H1 (cell line): ENCODE data around the gene CRTAC1. TPM values are rescaled to one million over a fixed set of nuclear protein-coding genes. Genes with fewer than 3 reads are reported as not detected.

Experiments
- CTCF ChIA-PET: fragments of 300-600 bp; sonication (Branson Sonifier 250); formaldehyde crosslinking; loops from one replicate; lab custom pipeline; 2021; ENCODE audit not compliant: partially characterized antibody; lab: Charles Lee
- POLR2A ChIA-PET: fragments of 300-600 bp; sonication (Branson Sonifier 250); formaldehyde crosslinking; loops from one replicate; lab custom pipeline; 2021; ENCODE audit warnings: inconsistent platforms; ENCODE audit not compliant: partially characterized antibody; lab: Charles Lee
- DNase-seq, 2 experiments: peaks; one replicate each; pipeline versions ENCODE4 v3.0.0 to v3.0.0-alpha.2; 2010 to 2022; ENCODE audit warnings: low spot score in 2 of 2, low read depth in 1 of 2, mixed read lengths in 1 of 2
- FAIRE-seq: peaks from 2 replicates; lab custom pipeline; 2011; peaks lifted over from hg19 to GRCh38; lab: Jason Lieb, UNC
- H2AFZ ChIP-seq: 2 replicates; pipeline ENCODE4 v1.8.1; 2012; ENCODE audit warnings: low read length, inconsistent platforms
- H2AK5ac ChIP-seq: 2 replicates; pipeline ENCODE4 v1.6.1; 2013; ENCODE audit warnings: low read depth, low read length
- H2BK120ac ChIP-seq: replicated peaks from 2 replicates; pipeline ENCODE3; 2013; ENCODE audit warnings: low read depth, low read length, inconsistent platforms
- H2BK12ac ChIP-seq: 2 replicates; pipeline ENCODE4 v1.6.1; 2013; ENCODE audit warnings: low read depth, low read length
- H2BK15ac ChIP-seq: 2 replicates; pipeline ENCODE4 v1.6.1; 2013; ENCODE audit warnings: low read length
- H2BK20ac ChIP-seq: 2 replicates; pipeline ENCODE4 v1.6.1; 2013; ENCODE audit warnings: low read length
- H2BK5ac ChIP-seq: 2 replicates; pipeline ENCODE4 v1.6.1; 2013; ENCODE audit warnings: low read depth, low read length
- H3K14ac ChIP-seq: 2 replicates; pipeline ENCODE4 v1.6.1; 2013; ENCODE audit warnings: inconsistent platforms; ENCODE audit not compliant: insufficient read length
- H3K18ac ChIP-seq: 2 replicates; pipeline ENCODE4 v1.6.1; 2013; ENCODE audit warnings: low read length; ENCODE audit errors: extremely low read depth
- H3K23ac ChIP-seq: 2 replicates; pipeline ENCODE4 v1.6.1; 2013; ENCODE audit warnings: inconsistent platforms; ENCODE audit not compliant: insufficient read length
- H3K23me2 ChIP-seq: 2 replicates; pipeline ENCODE4 v1.6.1; 2013; ENCODE audit warnings: low read depth, low read length
- H3K27ac ChIP-seq: 2 replicates; pipeline ENCODE4 v1.6.1; 2011; ENCODE audit warnings: low read depth, low read length, inconsistent platforms
- H3K27me3 ChIP-seq, 4 experiments: replicated peaks in 1 of 4; 1 replicate in 1 of 4; 2 replicates in 3 of 4; pipeline versions ENCODE4 v1.6.1 to v1.8.1; 2011 to 2013; ENCODE audit warnings: low read length in 3 of 4, mild to moderate bottlenecking in 3 of 4, inconsistent platforms in 2 of 4, mixed read lengths in 2 of 4, moderate library complexity in 1 of 4; ENCODE audit not compliant: control insufficient read depth in 3 of 4, insufficient read depth in 3 of 4; ENCODE audit errors: extremely low read depth in 1 of 4
- H3K36me3 ChIP-seq, 4 experiments: 2 replicates each; pipeline versions ENCODE4 v1.6.1 to v1.8.1; 2011 to 2013; ENCODE audit warnings: mild to moderate bottlenecking in 4 of 4, low read length in 3 of 4, moderate library complexity in 2 of 4, control low read depth in 1 of 4, inconsistent platforms in 1 of 4; ENCODE audit not compliant: insufficient read depth in 4 of 4, control insufficient read depth in 2 of 4
- H3K4ac ChIP-seq: replicated peaks from 2 replicates; pipeline ENCODE3; 2013; ENCODE audit warnings: low read length, low read depth, mixed read lengths, inconsistent platforms; ENCODE audit not compliant: insufficient read length
- H3K4me1 ChIP-seq, 4 experiments: replicated peaks in 1 of 4; 1 replicate in 1 of 4; 2 replicates in 3 of 4; pipeline versions ENCODE4 v1.6.1 to v1.8.1; 2011 to 2013; ENCODE audit warnings: low read length in 3 of 4, inconsistent platforms in 2 of 4, mixed read lengths in 1 of 4; ENCODE audit not compliant: insufficient read depth in 4 of 4, control insufficient read depth in 3 of 4
- H3K4me2 ChIP-seq, 2 experiments: 2 replicates each; pipeline versions ENCODE4 v1.6.1 to v1.8.1; 2011 to 2013; ENCODE audit warnings: low read depth in 2 of 2, low read length in 2 of 2, control low read depth in 1 of 2, inconsistent platforms in 1 of 2, mild to moderate bottlenecking in 1 of 2; ENCODE audit not compliant: insufficient read depth in 1 of 2
- H3K4me3 ChIP-seq, 4 experiments: fragments of 200-600, 300-600 bp in 1 of 4; sonication (generic), shearing (Covaris generic), sonication (Bioruptor Twin) in 1 of 4; 2 replicates each; pipeline versions ENCODE4 v1.5.1 to v1.8.1; 2011 to 2016; ENCODE audit warnings: low read length in 4 of 4, low read depth in 3 of 4, control low read depth in 2 of 4, inconsistent platforms in 2 of 4, mild to moderate bottlenecking in 2 of 4, mixed read lengths in 1 of 4, moderate library complexity in 1 of 4; ENCODE audit not compliant: insufficient read depth in 2 of 4; ENCODE audit errors: extremely low read depth in 1 of 4
- H3K56ac ChIP-seq: replicated peaks from 2 replicates; pipeline ENCODE3; 2013; ENCODE audit warnings: low read depth, mild to moderate bottlenecking, mixed read lengths, low read length, inconsistent platforms; ENCODE audit not compliant: insufficient read length
- H3K79me1 ChIP-seq: 2 replicates; pipeline ENCODE4 v1.6.1; 2013; ENCODE audit warnings: low read depth, low read length, control low read depth
- H3K79me2 ChIP-seq, 2 experiments: 2 replicates each; pipeline versions ENCODE4 v1.6.1 to v1.8.1; 2012 to 2013; ENCODE audit warnings: low read length in 2 of 2, mild to moderate bottlenecking in 2 of 2, inconsistent platforms in 1 of 2; ENCODE audit not compliant: insufficient read depth in 2 of 2, control insufficient read depth in 1 of 2
- H3K9ac ChIP-seq, 4 experiments: replicated peaks in 1 of 4; 1 replicate in 1 of 4; 2 replicates in 3 of 4; pipeline versions ENCODE4 v1.6.1 to v1.8.1; 2011 to 2013; ENCODE audit warnings: low read depth in 3 of 4, low read length in 3 of 4, control low read depth in 2 of 4, mild to moderate bottlenecking in 2 of 4, moderate library complexity in 2 of 4, inconsistent platforms in 1 of 4; ENCODE audit errors: extremely low read depth in 1 of 4
- H3K9me3 ChIP-seq, 2 experiments: 2 replicates each; pipeline versions ENCODE4 v1.6.1 to v1.8.1; 2012 to 2013; ENCODE audit warnings: mild to moderate bottlenecking in 2 of 2, moderate library complexity in 2 of 2, control low read depth in 1 of 2, inconsistent platforms in 1 of 2, low read depth in 1 of 2, low read length in 1 of 2, mixed read lengths in 1 of 2; ENCODE audit not compliant: insufficient read depth in 2 of 2
- H4K20me1 ChIP-seq, 2 experiments: replicated peaks in 1 of 2; 2 replicates each; pipeline versions ENCODE3 to v1.8.1; 2011 to 2013; ENCODE audit warnings: inconsistent platforms in 2 of 2, low read length in 2 of 2, mild to moderate bottlenecking in 1 of 2; ENCODE audit not compliant: insufficient read depth in 2 of 2, control insufficient read depth in 1 of 2
- H4K5ac ChIP-seq: 2 replicates; pipeline ENCODE4 v1.6.1; 2013; ENCODE audit warnings: low read length, low read depth, mixed read lengths, inconsistent platforms; ENCODE audit not compliant: insufficient read length
- H4K8ac ChIP-seq: 2 replicates; pipeline ENCODE4 v1.8.0; 2013; ENCODE audit warnings: mild to moderate bottlenecking, moderate library complexity, low read length, inconsistent platforms; ENCODE audit not compliant: insufficient read depth; ENCODE audit errors: extremely low read depth
- H4K91ac ChIP-seq: replicated peaks from 2 replicates; pipeline ENCODE3; 2013; ENCODE audit warnings: low read length, mixed read lengths, inconsistent platforms; ENCODE audit not compliant: insufficient read length
- BACH1 ChIP-seq: IDR thresholded peaks from 2 replicates; pipeline ENCODE4 v1.6.1; 2012; ENCODE audit warnings: low read length, improper control_type of control experiment
- CHD2 ChIP-seq: IDR thresholded peaks from 2 replicates; pipeline ENCODE4 v1.6.1; 2012; ENCODE audit warnings: low read length, improper control_type of control experiment
- CTCF ChIP-seq, 3 experiments: IDR thresholded peaks; 1 replicate in 2 of 3; 2 replicates in 1 of 3; pipeline versions ENCODE4 v1.5.1 to v1.6.1; 2011; ENCODE audit warnings: low read length in 3 of 3, mild to moderate bottlenecking in 3 of 3, inconsistent platforms in 2 of 3, low read depth in 1 of 3, moderate library complexity in 1 of 3; ENCODE audit not compliant: insufficient read depth in 1 of 3; ENCODE audit errors: control extremely low read depth in 1 of 3
- HDAC2 ChIP-seq, 2 experiments: fragments of 300-600 bp in 1 of 2; sonication (generic) in 1 of 2; IDR thresholded peaks; 2 replicates each; pipeline ENCODE4 v1.6.1; 2011 to 2012; ENCODE audit warnings: low read depth in 2 of 2, low read length in 2 of 2, mild to moderate bottlenecking in 2 of 2, moderate library complexity in 2 of 2, borderline replicate concordance in 1 of 2, inconsistent platforms in 1 of 2
- JUN ChIP-seq: IDR thresholded peaks from 2 replicates; pipeline ENCODE4 v1.6.1; 2011; ENCODE audit warnings: low read depth, mild to moderate bottlenecking, improper control_type of control experiment, low read length
- NRF1 ChIP-seq: IDR thresholded peaks from 2 replicates; pipeline ENCODE4 v1.6.1; 2011; ENCODE audit warnings: mild to moderate bottlenecking, low read depth, low read length, improper control_type of control experiment
- PHF8 ChIP-seq: fragments of 200-600 bp; sonication (generic); conservative IDR thresholded peaks from 2 replicates; pipeline ENCODE4 v1.7.1; 2012; ENCODE audit warnings: low read depth, mild to moderate bottlenecking, inconsistent platforms, low read length, moderate library complexity
- TEAD4 ChIP-seq: IDR thresholded peaks from 2 replicates; pipeline ENCODE4 v1.6.1; 2012; ENCODE audit warnings: low read depth, low read length, inconsistent platforms, mixed read lengths
- ZNF274 ChIP-seq: IDR thresholded peaks from 2 replicates; pipeline ENCODE4 v1.7.0; 2012; ENCODE audit warnings: low read length, borderline replicate concordance; ENCODE audit errors: extremely low read depth
- WGBS, 2 experiments: shearing (Covaris generic) in 1 of 2; methylation state at CpG; one replicate each; pipeline versions ENCODE4 v1.1.6 to v1.1.7; 2013 to 2015; ENCODE audit warnings: low lambda C conversion rate in 2 of 2, mixed read lengths in 2 of 2, inconsistent platforms in 1 of 2, low coverage in 1 of 2, missing lambda C conversion rate in 1 of 2; ENCODE audit not compliant: insufficient replicate concordance in 2 of 2, insufficient coverage in 1 of 2, insufficient read length in 1 of 2; ENCODE audit errors: extremely low coverage in 1 of 2, missing lambda C conversion rate in 1 of 2; 5-methylcytosine and 5-hydroxymethylcytosine counted together
- polyA plus RNA-seq, 7 experiments: library from polyadenylated mRNA; depleted of rRNA in 3 of 7; stranded (reverse) in 5 of 7; unstranded in 2 of 7; fragments of >200 nt in 5 of 7; fragments of 200-250 nt in 2 of 7; gene quantifications; 1 replicate in 5 of 7; 2 replicates in 1 of 7; 4 replicates in 1 of 7; pipeline versions ENCODE4 v1.2.1 to v1.2.3, GENCODE V29; 2011 to 2013; ENCODE audit warnings: missing spikeins in 2 of 7, mixed read lengths in 2 of 7
- total RNA-seq: library from RNA; stranded (reverse); fragmentation: NEBNext Ultra II Directional; extraction: Animal tissue kit (Norgen Biotek cat#: 25700); gene quantifications from 2 replicates; pipeline ENCODE4 v1.2.1, GENCODE V29; 2021
- TF ChIP-seq, protein P1 (sequence below): IDR thresholded peaks from 2 replicates; pipeline ENCODE4 v1.6.1; 2012; ENCODE audit warnings: low read length, inconsistent platforms

The CRTAC1 gene
- total and polyA plus RNA-seq, 2 of the 8 experiments (the other 6 are each of a cell fraction or from before 2014, with no cell fraction given): 0.91 to 1.2 TPM

DNA sequence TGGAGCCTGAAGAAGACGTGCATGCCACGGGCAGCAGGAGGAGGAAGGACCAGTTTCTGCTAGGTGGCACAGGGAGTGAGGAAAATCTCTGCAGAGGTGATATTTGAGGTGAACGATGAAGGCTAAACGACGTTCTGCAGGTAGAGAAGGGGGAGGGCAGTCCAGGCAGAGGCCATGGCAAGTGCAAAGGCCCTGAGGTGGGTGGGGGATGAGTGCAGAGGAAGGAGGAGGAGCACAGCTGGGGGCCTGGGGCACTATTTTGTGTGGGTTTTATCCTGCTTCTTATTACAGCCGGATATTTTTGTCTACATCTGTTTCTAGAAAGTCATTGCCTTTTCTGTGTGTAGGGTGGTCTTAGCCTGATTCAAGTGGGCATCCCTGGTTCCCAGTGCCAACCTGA, 123.2 kb downstream of the CRTAC1 start:
- Histone ChIP-seq H2AK5ac (no peak overlapping the region), H2BK120ac (no peak overlapping the region), H2AFZ (no peak overlapping the region), H3K27me3 (no peaks in the 10 kb centered on the region; a peak in 2 of 7 replicates), H3K23ac (no peak overlapping the region), H4K91ac (no peak overlapping the region), H3K79me1 (no peaks in the 10 kb centered on the region), H3K9me3 (no peaks in the 10 kb centered on the region), H3K27ac (no peak overlapping the region), H3K4ac (no peak overlapping the region), H3K9ac (no peak overlapping the region), H3K56ac (no peak overlapping the region), H2BK15ac (no peak overlapping the region), H3K14ac (no peak overlapping the region), H2BK20ac (no peak overlapping the region), H3K23me2 (no peaks in the 10 kb centered on the region), H3K36me3 (no peaks in the 10 kb centered on the region), H2BK12ac (no peak overlapping the region), H3K4me3 (no peak overlapping the region), H3K4me1 (peaks cover 0 to 5% (median 2%) of the 10 kb centered on the region in 4 experiments; a peak in 3 of 7 replicates), H4K8ac (no peak overlapping the region), H4K20me1 (no peaks in the 10 kb centered on the region), H3K4me2 (no peak overlapping the region), H2BK5ac (no peak overlapping the region), H4K5ac (no peak overlapping the region), H3K79me2 (no peaks in the 10 kb centered on the region), H3K18ac (no peak overlapping the region)
- FAIRE-seq (no peak), DNase-seq (no peak)
- CTCF ChIA-PET: interaction anchor here (0.8 to 9.6 kb wide), 8 partner anchors 10 to 263 kb away, joined by 4 to 87 read pairs (median 6); no protein-coding TSS in a partner anchor
- 84% methylated on average over 5 of the region's 6 CpGs; no CpG with 5 or more reads in 1 of the 2 experiments for WGBS, 2 experiments
- POLR2A ChIA-PET: no interaction called here
- no peak for TF ChIP-seq CHD2
- no peak for TF ChIP-seq TEAD4
- TF ChIP-seq CTCF (IDR thresholded peaks at IDR 0.05; ENCODE audit: control extremely low read depth in 1 of 3, insufficient read depth in 1 of 3, low read depth in 1 of 3, low read length in 3 of 3): no peak
- TF ChIP-seq PHF8: no peak
- no peak for TF ChIP-seq BACH1
- TF ChIP-seq NRF1: no peak
- TF ChIP-seq JUN: no peak
- no peak for TF ChIP-seq HDAC2 (IDR thresholded peaks at IDR 0.05; ENCODE audit: borderline replicate concordance in 1 of 2, low read depth in 2 of 2, low read length in 2 of 2)
- TF ChIP-seq, protein P1, sequence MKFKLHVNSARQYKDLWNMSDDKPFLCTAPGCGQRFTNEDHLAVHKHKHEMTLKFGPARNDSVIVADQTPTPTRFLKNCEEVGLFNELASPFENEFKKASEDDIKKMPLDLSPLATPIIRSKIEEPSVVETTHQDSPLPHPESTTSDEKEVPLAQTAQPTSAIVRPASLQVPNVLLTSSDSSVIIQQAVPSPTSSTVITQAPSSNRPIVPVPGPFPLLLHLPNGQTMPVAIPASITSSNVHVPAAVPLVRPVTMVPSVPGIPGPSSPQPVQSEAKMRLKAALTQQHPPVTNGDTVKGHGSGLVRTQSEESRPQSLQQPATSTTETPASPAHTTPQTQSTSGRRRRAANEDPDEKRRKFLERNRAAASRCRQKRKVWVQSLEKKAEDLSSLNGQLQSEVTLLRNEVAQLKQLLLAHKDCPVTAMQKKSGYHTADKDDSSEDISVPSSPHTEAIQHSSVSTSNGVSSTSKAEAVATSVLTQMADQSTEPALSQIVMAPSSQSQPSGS: no peak
- no peak for TF ChIP-seq ZNF274
